HL-60 (cell line): Measurements from ENCODE around the gene BLM.

Source experiments
- DNase-seq, 2 experiments: peaks; one replicate each; pipeline ENCODE4 v3.0.0-alpha.2; 2010 to 2020; ENCODE audit warnings: low read depth in 1 of 2, low spot score in 1 of 2
- H3K27ac ChIP-seq: fragments of 250-450 bp; sonication (Bioruptor Pico); replicated peaks from 2 replicates; pipeline ENCODE4 v1.5.1; 2020; ENCODE audit warnings: mild to moderate bottlenecking, moderate library complexity
- H3K27me3 ChIP-seq: fragments of 250-450 bp; sonication (Bioruptor Pico); 2 replicates; pipeline ENCODE4 v1.5.1; 2021; ENCODE audit warnings: mild to moderate bottlenecking, moderate library complexity; ENCODE audit not compliant: insufficient read depth, poor library complexity, severe bottlenecking
- H3K4me3 ChIP-seq: replicated peaks from 2 replicates; pipeline ENCODE4 v1.5.1; 2011; ENCODE audit warnings: mild to moderate bottlenecking, control low read depth, low read length; ENCODE audit not compliant: insufficient read depth
- GABPA ChIP-seq: IDR thresholded peaks from 2 replicates; pipeline ENCODE4 v1.6.1; 2012; ENCODE audit warnings: low read depth
- POLR2AphosphoS5 ChIP-seq: IDR thresholded peaks from 2 replicates; pipeline ENCODE4 v1.6.1; 2012; ENCODE audit warnings: low read depth
- SPI1 ChIP-seq: IDR thresholded peaks from 2 replicates; pipeline ENCODE4 v1.6.1; 2012; ENCODE audit warnings: low read depth, mild to moderate bottlenecking, borderline replicate concordance
- TF ChIP-seq, protein P1 (sequence below): IDR thresholded peaks from 2 replicates; pipeline ENCODE4 v1.6.1; 2012; ENCODE audit warnings: low read depth; ENCODE audit not compliant: insufficient replicate concordance
- TF ChIP-seq, protein P2 (sequence below): IDR thresholded peaks from one replicate; pipeline ENCODE4 v1.5.1; 2011; ENCODE audit warnings: low read length, control low read depth, inconsistent platforms; ENCODE audit not compliant: insufficient read depth

Gene BLM

DNA sequence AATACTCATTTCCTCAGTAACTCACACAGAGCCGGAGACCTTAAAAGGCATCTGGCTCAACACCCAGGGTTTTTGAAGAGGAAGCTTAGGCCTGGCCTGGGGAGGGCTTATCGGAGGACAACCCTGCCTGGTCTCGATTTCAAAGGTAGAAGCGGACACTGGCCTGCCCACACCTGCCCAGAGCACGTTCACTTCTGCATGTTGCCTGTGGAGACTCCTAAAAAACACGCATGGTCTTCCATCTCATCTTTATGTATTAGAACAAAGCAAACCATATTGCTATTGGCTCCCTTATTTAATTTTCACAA lies 95.8 kb downstream of the BLM start:
- Histone ChIP-seq H3K27ac (peak overlapping the region; percentile 29), H3K4me3 (no peak overlapping the region), H3K27me3 (no peaks in the 10 kb centered on the region)
- TF ChIP-seq, protein P1, sequence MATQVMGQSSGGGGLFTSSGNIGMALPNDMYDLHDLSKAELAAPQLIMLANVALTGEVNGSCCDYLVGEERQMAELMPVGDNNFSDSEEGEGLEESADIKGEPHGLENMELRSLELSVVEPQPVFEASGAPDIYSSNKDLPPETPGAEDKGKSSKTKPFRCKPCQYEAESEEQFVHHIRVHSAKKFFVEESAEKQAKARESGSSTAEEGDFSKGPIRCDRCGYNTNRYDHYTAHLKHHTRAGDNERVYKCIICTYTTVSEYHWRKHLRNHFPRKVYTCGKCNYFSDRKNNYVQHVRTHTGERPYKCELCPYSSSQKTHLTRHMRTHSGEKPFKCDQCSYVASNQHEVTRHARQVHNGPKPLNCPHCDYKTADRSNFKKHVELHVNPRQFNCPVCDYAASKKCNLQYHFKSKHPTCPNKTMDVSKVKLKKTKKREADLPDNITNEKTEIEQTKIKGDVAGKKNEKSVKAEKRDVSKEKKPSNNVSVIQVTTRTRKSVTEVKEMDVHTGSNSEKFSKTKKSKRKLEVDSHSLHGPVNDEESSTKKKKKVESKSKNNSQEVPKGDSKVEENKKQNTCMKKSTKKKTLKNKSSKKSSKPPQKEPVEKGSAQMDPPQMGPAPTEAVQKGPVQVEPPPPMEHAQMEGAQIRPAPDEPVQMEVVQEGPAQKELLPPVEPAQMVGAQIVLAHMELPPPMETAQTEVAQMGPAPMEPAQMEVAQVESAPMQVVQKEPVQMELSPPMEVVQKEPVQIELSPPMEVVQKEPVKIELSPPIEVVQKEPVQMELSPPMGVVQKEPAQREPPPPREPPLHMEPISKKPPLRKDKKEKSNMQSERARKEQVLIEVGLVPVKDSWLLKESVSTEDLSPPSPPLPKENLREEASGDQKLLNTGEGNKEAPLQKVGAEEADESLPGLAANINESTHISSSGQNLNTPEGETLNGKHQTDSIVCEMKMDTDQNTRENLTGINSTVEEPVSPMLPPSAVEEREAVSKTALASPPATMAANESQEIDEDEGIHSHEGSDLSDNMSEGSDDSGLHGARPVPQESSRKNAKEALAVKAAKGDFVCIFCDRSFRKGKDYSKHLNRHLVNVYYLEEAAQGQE = no peak
- TF ChIP-seq, protein P2, sequence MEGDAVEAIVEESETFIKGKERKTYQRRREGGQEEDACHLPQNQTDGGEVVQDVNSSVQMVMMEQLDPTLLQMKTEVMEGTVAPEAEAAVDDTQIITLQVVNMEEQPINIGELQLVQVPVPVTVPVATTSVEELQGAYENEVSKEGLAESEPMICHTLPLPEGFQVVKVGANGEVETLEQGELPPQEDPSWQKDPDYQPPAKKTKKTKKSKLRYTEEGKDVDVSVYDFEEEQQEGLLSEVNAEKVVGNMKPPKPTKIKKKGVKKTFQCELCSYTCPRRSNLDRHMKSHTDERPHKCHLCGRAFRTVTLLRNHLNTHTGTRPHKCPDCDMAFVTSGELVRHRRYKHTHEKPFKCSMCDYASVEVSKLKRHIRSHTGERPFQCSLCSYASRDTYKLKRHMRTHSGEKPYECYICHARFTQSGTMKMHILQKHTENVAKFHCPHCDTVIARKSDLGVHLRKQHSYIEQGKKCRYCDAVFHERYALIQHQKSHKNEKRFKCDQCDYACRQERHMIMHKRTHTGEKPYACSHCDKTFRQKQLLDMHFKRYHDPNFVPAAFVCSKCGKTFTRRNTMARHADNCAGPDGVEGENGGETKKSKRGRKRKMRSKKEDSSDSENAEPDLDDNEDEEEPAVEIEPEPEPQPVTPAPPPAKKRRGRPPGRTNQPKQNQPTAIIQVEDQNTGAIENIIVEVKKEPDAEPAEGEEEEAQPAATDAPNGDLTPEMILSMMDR = no peak
- TF ChIP-seq GABPA (no peak), SPI1 (no peak), POLR2AphosphoS5 (no peak)
- DNase-seq = no peak

DNA sequence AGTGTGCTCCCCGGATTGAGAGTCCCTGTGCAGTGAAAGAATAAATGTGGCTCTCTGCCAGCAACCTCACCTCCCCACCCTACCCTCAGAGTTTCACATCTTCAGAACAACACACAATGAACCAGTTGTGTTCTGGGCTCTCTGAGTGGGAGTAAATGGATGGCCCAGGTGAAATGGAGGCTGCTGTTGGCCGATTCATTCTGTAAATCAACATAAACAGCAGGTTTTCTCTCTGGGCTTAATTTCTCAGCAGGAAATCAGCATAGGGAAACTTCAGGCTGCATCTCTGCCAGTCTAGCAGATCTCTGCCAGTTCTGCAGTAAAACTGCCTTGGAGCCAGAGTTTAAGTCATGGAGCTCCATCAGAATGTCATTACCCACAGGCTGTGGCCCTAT lies 96.6 kb downstream of the BLM start:
- H3K4me3 ChIP-seq = no peak overlapping the region
- TF ChIP-seq SPI1 (no peak), GABPA (no peak), POLR2AphosphoS5 (no peak)
- TF ChIP-seq, protein P1 = no peak
- TF ChIP-seq, protein P2 = no peak
- no peaks in the 10 kb centered on the region for H3K27me3 ChIP-seq
- no peak overlapping the region for H3K27ac ChIP-seq
- no peak for DNase-seq

DNA sequence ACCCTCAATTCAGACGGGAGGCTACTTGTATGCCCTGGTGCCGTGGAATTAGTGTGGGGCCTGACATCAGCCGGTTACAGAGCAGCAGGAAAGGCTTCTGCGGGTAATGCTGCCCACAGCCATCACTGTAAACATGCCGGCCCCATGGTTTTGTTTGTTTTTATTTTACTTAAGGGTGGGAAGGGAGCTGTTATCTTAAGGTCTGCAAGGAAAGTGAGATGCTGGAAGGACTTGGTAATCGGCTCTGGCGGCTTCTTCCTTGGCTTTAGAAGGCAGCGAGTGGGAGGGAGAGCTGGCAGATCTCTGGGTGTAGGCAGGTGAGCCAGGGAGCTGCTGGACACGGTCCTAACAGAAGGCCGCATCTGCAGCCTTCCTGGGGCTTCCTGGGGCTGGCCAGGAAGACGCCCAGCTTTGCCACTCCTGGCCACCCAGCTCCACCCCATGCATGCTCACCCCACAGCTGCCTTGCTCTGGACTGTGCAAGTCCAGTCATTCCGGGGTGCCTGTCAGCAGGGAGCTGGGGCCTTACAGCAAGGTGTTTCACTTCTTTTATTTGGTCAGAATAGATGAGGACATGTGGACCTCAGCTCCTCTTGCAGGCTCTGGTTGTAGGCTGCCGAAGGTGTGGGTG lies 97.2 kb downstream of the BLM start:
- no peak overlapping the region for H3K27ac ChIP-seq
- H3K4me3 ChIP-seq = no peak overlapping the region
- TF ChIP-seq GABPA (no peak), POLR2AphosphoS5 (no peak)
- TF ChIP-seq, protein P1 = no peak

More for the DNA sequence above, 97.2 kb downstream of the BLM start:
- H3K27me3 ChIP-seq = no peaks in the 10 kb centered on the region
- no peak for DNase-seq
